H1 (cell line): ENCODE measurements around the gene GNB5. TPM values are rescaled to one million over a fixed set of nuclear protein-coding genes. Genes with fewer than 3 reads are reported as not detected.

ENCODE experiments used
- CTCF ChIA-PET: fragments of 300-600 bp; sonication (Branson Sonifier 250); formaldehyde crosslinking; loops from one replicate; lab custom pipeline; 2021; ENCODE audit not compliant: partially characterized antibody; lab: Charles Lee
- POLR2A ChIA-PET: fragments of 300-600 bp; sonication (Branson Sonifier 250); formaldehyde crosslinking; loops from one replicate; lab custom pipeline; 2021; ENCODE audit warnings: inconsistent platforms; ENCODE audit not compliant: partially characterized antibody; lab: Charles Lee
- DNase-seq, 2 experiments: peaks; one replicate each; pipeline versions ENCODE4 v3.0.0 to v3.0.0-alpha.2; 2010 to 2022; ENCODE audit warnings: low spot score in 2 of 2, low read depth in 1 of 2, mixed read lengths in 1 of 2
- FAIRE-seq: peaks from 2 replicates; lab custom pipeline; 2011; peaks lifted over from hg19 to GRCh38; lab: Jason Lieb, UNC
- H2AFZ ChIP-seq: 2 replicates; pipeline ENCODE4 v1.8.1; 2012; ENCODE audit warnings: low read length, inconsistent platforms
- H2AK5ac ChIP-seq: 2 replicates; pipeline ENCODE4 v1.6.1; 2013; ENCODE audit warnings: low read depth, low read length
- H2BK120ac ChIP-seq: replicated peaks from 2 replicates; pipeline ENCODE3; 2013; ENCODE audit warnings: low read depth, low read length, inconsistent platforms
- H2BK12ac ChIP-seq: 2 replicates; pipeline ENCODE4 v1.6.1; 2013; ENCODE audit warnings: low read depth, low read length
- H2BK15ac ChIP-seq: 2 replicates; pipeline ENCODE4 v1.6.1; 2013; ENCODE audit warnings: low read length
- H2BK20ac ChIP-seq: 2 replicates; pipeline ENCODE4 v1.6.1; 2013; ENCODE audit warnings: low read length
- H2BK5ac ChIP-seq: 2 replicates; pipeline ENCODE4 v1.6.1; 2013; ENCODE audit warnings: low read depth, low read length
- H3K14ac ChIP-seq: 2 replicates; pipeline ENCODE4 v1.6.1; 2013; ENCODE audit warnings: inconsistent platforms; ENCODE audit not compliant: insufficient read length
- H3K18ac ChIP-seq: 2 replicates; pipeline ENCODE4 v1.6.1; 2013; ENCODE audit warnings: low read length; ENCODE audit errors: extremely low read depth
- H3K23ac ChIP-seq: 2 replicates; pipeline ENCODE4 v1.6.1; 2013; ENCODE audit warnings: inconsistent platforms; ENCODE audit not compliant: insufficient read length
- H3K23me2 ChIP-seq: 2 replicates; pipeline ENCODE4 v1.6.1; 2013; ENCODE audit warnings: low read depth, low read length
- H3K27ac ChIP-seq: 2 replicates; pipeline ENCODE4 v1.6.1; 2011; ENCODE audit warnings: low read depth, low read length, inconsistent platforms
- H3K27me3 ChIP-seq, 4 experiments: replicated peaks in 1 of 4; 1 replicate in 1 of 4; 2 replicates in 3 of 4; pipeline versions ENCODE4 v1.6.1 to v1.8.1; 2011 to 2013; ENCODE audit warnings: low read length in 3 of 4, mild to moderate bottlenecking in 3 of 4, inconsistent platforms in 2 of 4, mixed read lengths in 2 of 4, moderate library complexity in 1 of 4; ENCODE audit not compliant: control insufficient read depth in 3 of 4, insufficient read depth in 3 of 4; ENCODE audit errors: extremely low read depth in 1 of 4
- H3K36me3 ChIP-seq, 4 experiments: 2 replicates each; pipeline versions ENCODE4 v1.6.1 to v1.8.1; 2011 to 2013; ENCODE audit warnings: mild to moderate bottlenecking in 4 of 4, low read length in 3 of 4, moderate library complexity in 2 of 4, control low read depth in 1 of 4, inconsistent platforms in 1 of 4; ENCODE audit not compliant: insufficient read depth in 4 of 4, control insufficient read depth in 2 of 4
- H3K4ac ChIP-seq: replicated peaks from 2 replicates; pipeline ENCODE3; 2013; ENCODE audit warnings: low read length, low read depth, mixed read lengths, inconsistent platforms; ENCODE audit not compliant: insufficient read length
- H3K4me1 ChIP-seq, 4 experiments: replicated peaks in 1 of 4; 1 replicate in 1 of 4; 2 replicates in 3 of 4; pipeline versions ENCODE4 v1.6.1 to v1.8.1; 2011 to 2013; ENCODE audit warnings: low read length in 3 of 4, inconsistent platforms in 2 of 4, mixed read lengths in 1 of 4; ENCODE audit not compliant: insufficient read depth in 4 of 4, control insufficient read depth in 3 of 4
- H3K4me2 ChIP-seq, 2 experiments: 2 replicates each; pipeline versions ENCODE4 v1.6.1 to v1.8.1; 2011 to 2013; ENCODE audit warnings: low read depth in 2 of 2, low read length in 2 of 2, control low read depth in 1 of 2, inconsistent platforms in 1 of 2, mild to moderate bottlenecking in 1 of 2; ENCODE audit not compliant: insufficient read depth in 1 of 2
- H3K4me3 ChIP-seq, 4 experiments: fragments of 200-600, 300-600 bp in 1 of 4; sonication (generic), shearing (Covaris generic), sonication (Bioruptor Twin) in 1 of 4; 2 replicates each; pipeline versions ENCODE4 v1.5.1 to v1.8.1; 2011 to 2016; ENCODE audit warnings: low read length in 4 of 4, low read depth in 3 of 4, control low read depth in 2 of 4, inconsistent platforms in 2 of 4, mild to moderate bottlenecking in 2 of 4, mixed read lengths in 1 of 4, moderate library complexity in 1 of 4; ENCODE audit not compliant: insufficient read depth in 2 of 4; ENCODE audit errors: extremely low read depth in 1 of 4
- H3K56ac ChIP-seq: replicated peaks from 2 replicates; pipeline ENCODE3; 2013; ENCODE audit warnings: low read depth, mild to moderate bottlenecking, mixed read lengths, low read length, inconsistent platforms; ENCODE audit not compliant: insufficient read length
- H3K79me1 ChIP-seq: 2 replicates; pipeline ENCODE4 v1.6.1; 2013; ENCODE audit warnings: low read depth, low read length, control low read depth
- H3K79me2 ChIP-seq, 2 experiments: 2 replicates each; pipeline versions ENCODE4 v1.6.1 to v1.8.1; 2012 to 2013; ENCODE audit warnings: low read length in 2 of 2, mild to moderate bottlenecking in 2 of 2, inconsistent platforms in 1 of 2; ENCODE audit not compliant: insufficient read depth in 2 of 2, control insufficient read depth in 1 of 2
- H3K9ac ChIP-seq, 4 experiments: replicated peaks in 1 of 4; 1 replicate in 1 of 4; 2 replicates in 3 of 4; pipeline versions ENCODE4 v1.6.1 to v1.8.1; 2011 to 2013; ENCODE audit warnings: low read depth in 3 of 4, low read length in 3 of 4, control low read depth in 2 of 4, mild to moderate bottlenecking in 2 of 4, moderate library complexity in 2 of 4, inconsistent platforms in 1 of 4; ENCODE audit errors: extremely low read depth in 1 of 4
- H3K9me3 ChIP-seq, 2 experiments: 2 replicates each; pipeline versions ENCODE4 v1.6.1 to v1.8.1; 2012 to 2013; ENCODE audit warnings: mild to moderate bottlenecking in 2 of 2, moderate library complexity in 2 of 2, control low read depth in 1 of 2, inconsistent platforms in 1 of 2, low read depth in 1 of 2, low read length in 1 of 2, mixed read lengths in 1 of 2; ENCODE audit not compliant: insufficient read depth in 2 of 2
- H4K20me1 ChIP-seq, 2 experiments: replicated peaks in 1 of 2; 2 replicates each; pipeline versions ENCODE3 to v1.8.1; 2011 to 2013; ENCODE audit warnings: inconsistent platforms in 2 of 2, low read length in 2 of 2, mild to moderate bottlenecking in 1 of 2; ENCODE audit not compliant: insufficient read depth in 2 of 2, control insufficient read depth in 1 of 2
- H4K5ac ChIP-seq: 2 replicates; pipeline ENCODE4 v1.6.1; 2013; ENCODE audit warnings: low read length, low read depth, mixed read lengths, inconsistent platforms; ENCODE audit not compliant: insufficient read length
- H4K8ac ChIP-seq: 2 replicates; pipeline ENCODE4 v1.8.0; 2013; ENCODE audit warnings: mild to moderate bottlenecking, moderate library complexity, low read length, inconsistent platforms; ENCODE audit not compliant: insufficient read depth; ENCODE audit errors: extremely low read depth
- H4K91ac ChIP-seq: replicated peaks from 2 replicates; pipeline ENCODE3; 2013; ENCODE audit warnings: low read length, mixed read lengths, inconsistent platforms; ENCODE audit not compliant: insufficient read length
- BACH1 ChIP-seq: IDR thresholded peaks from 2 replicates; pipeline ENCODE4 v1.6.1; 2012; ENCODE audit warnings: low read length, improper control_type of control experiment
- BRCA1 ChIP-seq: IDR thresholded peaks from 2 replicates; pipeline ENCODE4 v1.6.1; 2012; ENCODE audit warnings: low read depth, low read length, improper control_type of control experiment
- CHD1 ChIP-seq: IDR thresholded peaks from 2 replicates; pipeline ENCODE4 v1.6.1; 2012; ENCODE audit warnings: low read depth, low read length, improper control_type of control experiment
- EZH2 ChIP-seq: fragments of 200-600 bp; sonication (generic); IDR thresholded peaks from 2 replicates; pipeline ENCODE4 v1.7.1; 2012; ENCODE audit warnings: low read depth, mild to moderate bottlenecking, moderate library complexity, low read length, inconsistent platforms; ENCODE audit not compliant: severe bottlenecking
- HDAC2 ChIP-seq, 2 experiments: fragments of 300-600 bp in 1 of 2; sonication (generic) in 1 of 2; IDR thresholded peaks; 2 replicates each; pipeline ENCODE4 v1.6.1; 2011 to 2012; ENCODE audit warnings: low read depth in 2 of 2, low read length in 2 of 2, mild to moderate bottlenecking in 2 of 2, moderate library complexity in 2 of 2, borderline replicate concordance in 1 of 2, inconsistent platforms in 1 of 2
- JUND ChIP-seq: IDR thresholded peaks from 2 replicates; pipeline ENCODE4 v1.6.1; 2011; ENCODE audit warnings: mild to moderate bottlenecking, improper control_type of control experiment, low read length
- WGBS, 2 experiments: shearing (Covaris generic) in 1 of 2; methylation state at CpG; one replicate each; pipeline versions ENCODE4 v1.1.6 to v1.1.7; 2013 to 2015; ENCODE audit warnings: low lambda C conversion rate in 2 of 2, mixed read lengths in 2 of 2, inconsistent platforms in 1 of 2, low coverage in 1 of 2, missing lambda C conversion rate in 1 of 2; ENCODE audit not compliant: insufficient replicate concordance in 2 of 2, insufficient coverage in 1 of 2, insufficient read length in 1 of 2; ENCODE audit errors: extremely low coverage in 1 of 2, missing lambda C conversion rate in 1 of 2; 5-methylcytosine and 5-hydroxymethylcytosine counted together
- polyA plus RNA-seq, 7 experiments: library from polyadenylated mRNA; depleted of rRNA in 3 of 7; stranded (reverse) in 5 of 7; unstranded in 2 of 7; fragments of >200 nt in 5 of 7; fragments of 200-250 nt in 2 of 7; gene quantifications; 1 replicate in 5 of 7; 2 replicates in 1 of 7; 4 replicates in 1 of 7; pipeline versions ENCODE4 v1.2.1 to v1.2.3, GENCODE V29; 2011 to 2013; ENCODE audit warnings: missing spikeins in 2 of 7, mixed read lengths in 2 of 7
- total RNA-seq: library from RNA; stranded (reverse); fragmentation: NEBNext Ultra II Directional; extraction: Animal tissue kit (Norgen Biotek cat#: 25700); gene quantifications from 2 replicates; pipeline ENCODE4 v1.2.1, GENCODE V29; 2021

GNB5 gene
- total and polyA plus RNA-seq, 2 of the 8 experiments (the other 6 are each of a cell fraction or from before 2014, with no cell fraction given): 21.7 to 42.5 TPM

GRCh38 chr15:52107238-52107637 is 84.0 kb downstream of the GNB5 start:
- Histone ChIP-seq H4K91ac (no peak overlapping the region), H3K4ac (no peak overlapping the region), H2BK15ac (no peak overlapping the region), H3K4me3 (no peak overlapping the region), H2AFZ (no peak overlapping the region), H3K79me1 (no peaks in the 10 kb centered on the region), H2BK12ac (no peak overlapping the region), H3K4me2 (no peak overlapping the region), H3K14ac (no peak overlapping the region), H3K23ac (no peak overlapping the region), H3K23me2 (no peaks in the 10 kb centered on the region; the same call in 1 of the 2 replicates), H3K27ac (no peak overlapping the region), H4K20me1 (no peaks in the 10 kb centered on the region), H3K79me2 (no peaks in the 10 kb centered on the region), H3K9me3 (no peaks in the 10 kb centered on the region), H2BK5ac (no peak overlapping the region), H2AK5ac (no peak overlapping the region), H3K4me1 (0 out of 7 replicates have a peak, but pooled peaks cover 0 to 2% (median 0%) of the 10 kb centered on the region in 4 experiments), H4K8ac (no peak overlapping the region), H3K9ac (no peak overlapping the region), H3K18ac (no peak overlapping the region), H3K56ac (no peak overlapping the region), H2BK120ac (no peak overlapping the region), H3K27me3 (peaks cover 0 to 10% (median 4%) of the 10 kb centered on the region in 4 experiments; a peak in 5 of 7 replicates), H4K5ac (no peak overlapping the region), H2BK20ac (no peak overlapping the region), H3K36me3 (no peaks in the 10 kb centered on the region)
- CTCF ChIA-PET: interaction anchor here (1.4 kb wide), 1 partner anchor 24 kb away, joined by 3 read pairs; no protein-coding TSS in a partner anchor
- DNase-seq (no peak), FAIRE-seq (no peak)
- POLR2A ChIA-PET: interaction anchor here (0.6 to 1.1 kb wide), 2 partner anchors 11 to 1055 kb away, joined by 3 read pairs; no protein-coding TSS in a partner anchor
- WGBS, 2 experiments: 100% methylated on average over 6 of the region's 6 CpGs; no CpG with 5 or more reads in 1 of the 2 experiments
- TF ChIP-seq BACH1: no peak
- no peak for TF ChIP-seq EZH2
- no peak for TF ChIP-seq HDAC2 (IDR thresholded peaks at IDR 0.05; ENCODE audit: borderline replicate concordance in 1 of 2, low read depth in 2 of 2, low read length in 2 of 2)
- no peak for TF ChIP-seq BRCA1
- TF ChIP-seq CHD1: no peak
- no peak for TF ChIP-seq JUND
